Mucosa of stomach (tissue), 1 donor: ENCODE results near the gene NLRX1.
A peak's percentile ranks its signal among the peaks of the same experiment; 100 is the strongest.
"Not testable (repeated sequence)": the region's sequence is repeated elsewhere in the genome, so short reads cannot be mapped to it uniquely, and the experiment has no call there.

ENCODE experiments used
- H3K27me3 ChIP-seq: one replicate; pipeline ENCODE4 v1.7.0; 2013; ENCODE audit warnings: mild to moderate bottlenecking, low read length; ENCODE audit not compliant: control insufficient read depth, insufficient read depth
- H3K36me3 ChIP-seq: one replicate; pipeline ENCODE4 v1.7.0; 2013; ENCODE audit warnings: low read length; ENCODE audit not compliant: control insufficient read depth, insufficient read depth
- H3K4me1 ChIP-seq: one replicate; pipeline ENCODE4 v1.7.0; 2013; ENCODE audit warnings: mild to moderate bottlenecking, low read length; ENCODE audit not compliant: control insufficient read depth, insufficient read depth
- H3K4me3 ChIP-seq: one replicate; pipeline ENCODE4 v1.7.0; 2013; ENCODE audit warnings: low read length
- H3K9ac ChIP-seq: one replicate; pipeline ENCODE4 v1.7.0; 2013; ENCODE audit warnings: mild to moderate bottlenecking, low read length, moderate library complexity
- H3K9me3 ChIP-seq: one replicate; pipeline ENCODE4 v1.7.0; 2013; ENCODE audit warnings: mild to moderate bottlenecking, low read length, moderate library complexity; ENCODE audit not compliant: control insufficient read depth
- donor health status: Pancreatic carcinoma.

NLRX1 gene

GRCh38 chr11:119191265-119191664 lies 22.7 kb downstream of the NLRX1 start:
- H3K9ac ChIP-seq, H3K27me3 ChIP-seq, H3K36me3 ChIP-seq, H3K9me3 ChIP-seq, H3K4me3 ChIP-seq: not testable (repeated sequence)
- H3K4me1 ChIP-seq, result peaks cover 37% of the 10 kb centered on the region

GRCh38 chr11:119192111-119192510 lies 23.6 kb downstream of the NLRX1 start:
- H3K27me3 ChIP-seq, result no peaks in the 10 kb centered on the region
- no peaks in the 10 kb centered on the region for H3K9me3 ChIP-seq
- H3K4me3 ChIP-seq, result no peak overlapping the region
- peaks cover 36% of the 10 kb centered on the region for H3K4me1 ChIP-seq
- H3K36me3 ChIP-seq, result no peaks in the 10 kb centered on the region
- H3K9ac ChIP-seq, result no peak overlapping the region

GRCh38 chr11:119193001-119193400 lies 24.5 kb downstream of the NLRX1 start:
- H3K4me3 ChIP-seq, result no peak overlapping the region
- H3K27me3 ChIP-seq, result no peaks in the 10 kb centered on the region
- H3K9ac ChIP-seq, result no peak overlapping the region
- no peaks in the 10 kb centered on the region for H3K9me3 ChIP-seq
- no peaks in the 10 kb centered on the region for H3K36me3 ChIP-seq
- H3K4me1 ChIP-seq, result peaks cover 28% of the 10 kb centered on the region

- Histone ChIP-seq H3K4me1 (peaks cover 28% of the 10 kb centered on the region), H3K9ac (no peak overlapping the region), H3K36me3 (no peaks in the 10 kb centered on the region), H3K27me3 (no peaks in the 10 kb centered on the region), H3K4me3 (no peak overlapping the region), H3K9me3 (no peaks in the 10 kb centered on the region)
Measured at GRCh38 chr11:119193626-119194025, 25.1 kb downstream of the NLRX1 start.

- no peak overlapping the region for H3K9ac ChIP-seq
- H3K36me3 ChIP-seq, result no peaks in the 10 kb centered on the region
- H3K9me3 ChIP-seq, result no peaks in the 10 kb centered on the region
- H3K4me3 ChIP-seq, result no peak overlapping the region
- no peaks in the 10 kb centered on the region for H3K27me3 ChIP-seq
- peaks cover 16% of the 10 kb centered on the region for H3K4me1 ChIP-seq
Measured at GRCh38 chr11:119194811-119195440, 26.4 kb downstream of the NLRX1 start.

- Histone ChIP-seq H3K27me3 (no peaks in the 10 kb centered on the region), H3K9ac (no peak overlapping the region), H3K9me3 (no peaks in the 10 kb centered on the region), H3K36me3 (no peaks in the 10 kb centered on the region), H3K4me1 (peaks cover 16% of the 10 kb centered on the region), H3K4me3 (no peak overlapping the region)
Measured at GRCh38 chr11:119195680-119196079, 27.2 kb downstream of the NLRX1 start.

GRCh38 chr11:119196833-119197483 lies 28.4 kb downstream of the NLRX1 start:
- Histone ChIP-seq H3K9ac (no peak overlapping the region), H3K4me3 (no peak overlapping the region)

GRCh38 chr11:119198925-119199324 lies 30.4 kb downstream of the NLRX1 start:
- H3K27me3 ChIP-seq, result no peaks in the 10 kb centered on the region
- H3K9ac ChIP-seq, result no peak overlapping the region
- H3K9me3 ChIP-seq, result no peaks in the 10 kb centered on the region
- H3K4me3 ChIP-seq, result no peak overlapping the region
- peaks cover 16% of the 10 kb centered on the region for H3K4me1 ChIP-seq
- H3K36me3 ChIP-seq, result no peaks in the 10 kb centered on the region

More at GRCh38 chr11:119196833-119197483, 28.4 kb downstream of the NLRX1 start:
- Histone ChIP-seq H3K9me3 (no peaks in the 10 kb centered on the region), H3K4me1 (peaks cover 16% of the 10 kb centered on the region), H3K36me3 (no peaks in the 10 kb centered on the region), H3K27me3 (no peaks in the 10 kb centered on the region)

GRCh38 chr11:119201236-119201635 lies 32.7 kb downstream of the NLRX1 start:
- H3K9me3 ChIP-seq, H3K4me3 ChIP-seq, H3K27me3 ChIP-seq, H3K36me3 ChIP-seq, H3K9ac ChIP-seq: not testable (repeated sequence)
- peaks cover 14% of the 10 kb centered on the region for H3K4me1 ChIP-seq

GRCh38 chr11:119202554-119202953 lies 34.0 kb downstream of the NLRX1 start:
- no peak overlapping the region for H3K4me3 ChIP-seq

GRCh38 chr11:119204066-119204465 lies 35.5 kb downstream of the NLRX1 start:
- H3K27me3 ChIP-seq, result no peaks in the 10 kb centered on the region
- H3K4me3 ChIP-seq, result no peak overlapping the region
- peaks cover 13% of the 10 kb centered on the region for H3K4me1 ChIP-seq
- no peak overlapping the region for H3K9ac ChIP-seq
- H3K9me3 ChIP-seq, result no peaks in the 10 kb centered on the region
- H3K36me3 ChIP-seq, result no peaks in the 10 kb centered on the region

More at GRCh38 chr11:119202554-119202953, 34.0 kb downstream of the NLRX1 start:
- no peak overlapping the region for H3K9ac ChIP-seq
- no peaks in the 10 kb centered on the region for H3K27me3 ChIP-seq
- no peaks in the 10 kb centered on the region for H3K9me3 ChIP-seq
- no peaks in the 10 kb centered on the region for H3K36me3 ChIP-seq
- H3K4me1 ChIP-seq, result peaks cover 13% of the 10 kb centered on the region

- Histone ChIP-seq H3K36me3 (no peaks in the 10 kb centered on the region), H3K27me3 (no peaks in the 10 kb centered on the region), H3K9ac (peak overlapping the region; percentile 65), H3K4me3 (no peak overlapping the region), H3K4me1 (peaks cover 13% of the 10 kb centered on the region), H3K9me3 (no peaks in the 10 kb centered on the region)
Measured at GRCh38 chr11:119205080-119205479, 36.6 kb downstream of the NLRX1 start.
